IMR-90 (cell line): ENCODE data around the gene NLE1.

Experiments used
- BHLHE40 ChIP-seq: fragments of 150-350 bp; IDR thresholded peaks from 2 replicates; pipeline ENCODE4 v1.6.1; 2016; ENCODE audit warnings: mild to moderate bottlenecking, low read depth, low read length
- MAZ ChIP-seq: IDR thresholded peaks from 2 replicates; pipeline ENCODE4 v1.6.1; 2012; ENCODE audit warnings: low read depth, mild to moderate bottlenecking, low read length, improper control_type of control experiment, moderate library complexity, borderline replicate concordance
- NFE2L2 ChIP-seq: fragments of 150-350 bp; IDR thresholded peaks from 2 replicates; pipeline ENCODE4 v1.6.1; 2016; ENCODE audit warnings: low read depth, mild to moderate bottlenecking, low read length
- POLR2A ChIP-seq: IDR thresholded peaks from 2 replicates; pipeline ENCODE4 v1.6.1; 2012; ENCODE audit warnings: mild to moderate bottlenecking, low read depth, low read length
- RAD21 ChIP-seq: IDR thresholded peaks from 2 replicates; pipeline ENCODE4 v1.6.1; 2012; ENCODE audit warnings: low read length, improper control_type of control experiment
- RFX5 ChIP-seq: IDR thresholded peaks from 2 replicates; pipeline ENCODE4 v1.8.0; 2012; ENCODE audit warnings: low read depth, mild to moderate bottlenecking, low read length, moderate library complexity
- SMC3 ChIP-seq: fragments of 150-350 bp; IDR thresholded peaks from 2 replicates; pipeline ENCODE4 v1.6.1; 2016; ENCODE audit warnings: low read depth, mild to moderate bottlenecking, antibody characterized with exemption, low read length, moderate library complexity
- TF ChIP-seq, protein P1 (sequence below): conservative IDR thresholded peaks from 2 replicates; pipeline ENCODE4 v1.5.1; 2012; ENCODE audit warnings: mild to moderate bottlenecking, low read depth, low read length, improper control_type of control experiment
- TF ChIP-seq, protein P2 (sequence below): fragments of 150-350 bp; IDR thresholded peaks from 2 replicates; pipeline ENCODE4 v1.6.1; 2017; ENCODE audit warnings: mild to moderate bottlenecking, antibody characterized with exemption, low read length, low read depth

DNA sequence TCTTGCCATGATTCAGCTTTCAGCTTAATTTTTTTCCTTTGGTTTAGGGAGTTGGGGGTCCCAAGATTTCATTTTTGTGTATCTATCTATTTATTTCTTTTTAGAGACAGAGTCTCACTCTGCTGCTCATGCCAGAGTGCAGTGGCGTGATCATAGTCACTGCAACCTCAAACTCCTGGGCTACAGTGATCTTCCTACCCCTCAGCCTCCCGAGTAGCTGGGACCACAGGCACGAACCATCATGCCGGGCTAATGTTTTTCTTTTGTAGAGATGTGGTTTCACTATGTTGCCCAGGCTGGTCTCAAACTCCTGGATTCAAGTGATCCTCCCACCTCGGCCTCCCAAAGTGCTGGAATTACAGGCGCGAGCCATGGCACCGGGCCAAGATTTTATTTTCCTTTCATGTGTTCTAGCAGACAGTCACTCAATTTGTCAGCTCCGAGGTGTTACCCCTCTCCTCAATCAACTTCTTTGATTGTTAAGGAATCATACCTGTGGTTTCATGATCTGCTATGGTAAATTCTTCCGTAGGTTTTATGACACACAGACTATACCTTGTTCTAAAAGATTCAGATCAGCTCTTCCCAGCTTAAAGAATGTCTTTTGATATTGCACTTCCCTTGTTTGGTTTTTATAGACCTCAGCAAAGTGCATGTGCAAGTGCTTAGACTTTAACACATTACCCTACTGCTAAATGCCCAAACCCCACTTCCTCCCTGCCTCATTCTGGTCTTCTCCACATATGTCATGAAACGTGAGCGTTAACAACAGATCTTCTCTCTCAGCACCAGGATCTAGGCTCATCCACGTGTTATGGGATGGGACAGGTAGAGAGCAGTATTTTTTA lies 18.5 kb upstream of the NLE1 start:
- TF ChIP-seq, protein P1, sequence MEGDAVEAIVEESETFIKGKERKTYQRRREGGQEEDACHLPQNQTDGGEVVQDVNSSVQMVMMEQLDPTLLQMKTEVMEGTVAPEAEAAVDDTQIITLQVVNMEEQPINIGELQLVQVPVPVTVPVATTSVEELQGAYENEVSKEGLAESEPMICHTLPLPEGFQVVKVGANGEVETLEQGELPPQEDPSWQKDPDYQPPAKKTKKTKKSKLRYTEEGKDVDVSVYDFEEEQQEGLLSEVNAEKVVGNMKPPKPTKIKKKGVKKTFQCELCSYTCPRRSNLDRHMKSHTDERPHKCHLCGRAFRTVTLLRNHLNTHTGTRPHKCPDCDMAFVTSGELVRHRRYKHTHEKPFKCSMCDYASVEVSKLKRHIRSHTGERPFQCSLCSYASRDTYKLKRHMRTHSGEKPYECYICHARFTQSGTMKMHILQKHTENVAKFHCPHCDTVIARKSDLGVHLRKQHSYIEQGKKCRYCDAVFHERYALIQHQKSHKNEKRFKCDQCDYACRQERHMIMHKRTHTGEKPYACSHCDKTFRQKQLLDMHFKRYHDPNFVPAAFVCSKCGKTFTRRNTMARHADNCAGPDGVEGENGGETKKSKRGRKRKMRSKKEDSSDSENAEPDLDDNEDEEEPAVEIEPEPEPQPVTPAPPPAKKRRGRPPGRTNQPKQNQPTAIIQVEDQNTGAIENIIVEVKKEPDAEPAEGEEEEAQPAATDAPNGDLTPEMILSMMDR, result no peak
- no peak for TF ChIP-seq POLR2A
- TF ChIP-seq BHLHE40, result no peak
- TF ChIP-seq, protein P2, sequence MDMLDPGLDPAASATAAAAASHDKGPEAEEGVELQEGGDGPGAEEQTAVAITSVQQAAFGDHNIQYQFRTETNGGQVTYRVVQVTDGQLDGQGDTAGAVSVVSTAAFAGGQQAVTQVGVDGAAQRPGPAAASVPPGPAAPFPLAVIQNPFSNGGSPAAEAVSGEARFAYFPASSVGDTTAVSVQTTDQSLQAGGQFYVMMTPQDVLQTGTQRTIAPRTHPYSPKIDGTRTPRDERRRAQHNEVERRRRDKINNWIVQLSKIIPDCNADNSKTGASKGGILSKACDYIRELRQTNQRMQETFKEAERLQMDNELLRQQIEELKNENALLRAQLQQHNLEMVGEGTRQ, result no peak
- TF ChIP-seq SMC3, result no peak
- no peak for TF ChIP-seq RAD21
- no peak for TF ChIP-seq NFE2L2
- no peak for TF ChIP-seq MAZ
- no peak for TF ChIP-seq RFX5
